AG10803 (cell line): ENCODE data around the gene FOXJ2.

ENCODE experiments used
- DNase-seq: peaks from one replicate; pipeline ENCODE4 v3.0.0; 2010; ENCODE audit warnings: low read depth
- H3K4me3 ChIP-seq: 2 replicates; pipeline ENCODE4 v1.5.1; 2011; ENCODE audit warnings: mild to moderate bottlenecking, low read length, control low read depth
- CTCF ChIP-seq: conservative IDR thresholded peaks from 2 replicates; pipeline ENCODE4 v1.5.1; 2011; ENCODE audit warnings: mild to moderate bottlenecking, low read length, control low read depth, inconsistent platforms

The FOXJ2 gene

GRCh38 chr12:8033153-8034044, 883 bp downstream of the FOXJ2 start:
- peak; percentile 45 for DNase-seq
- TF ChIP-seq CTCF: no peak
- H3K4me3 ChIP-seq: peak overlapping the region; percentile 89

- TF ChIP-seq CTCF: no peak
- no peak for DNase-seq
- peak overlapping the region; percentile 89 for H3K4me3 ChIP-seq
Observed at GRCh38 chr12:8034802-8035201, 2.3 kb downstream of the FOXJ2 start.

GRCh38 chr12:8035440-8036010, 3.0 kb downstream of the FOXJ2 start:
- TF ChIP-seq CTCF: no peak

GRCh38 chr12:8036346-8036745, 3.8 kb downstream of the FOXJ2 start:
- H3K4me3 ChIP-seq: no peak overlapping the region
- no peak for DNase-seq
- TF ChIP-seq CTCF: no peak

More at GRCh38 chr12:8035440-8036010, 3.0 kb downstream of the FOXJ2 start:
- DNase-seq: no peak
- peak overlapping the region; percentile 89 for H3K4me3 ChIP-seq

- no peak for DNase-seq
- no peak for TF ChIP-seq CTCF
- H3K4me3 ChIP-seq: no peak overlapping the region
Observed at GRCh38 chr12:8037046-8037663, 4.6 kb downstream of the FOXJ2 start.

- DNase-seq: no peak
- no peak for TF ChIP-seq CTCF
- H3K4me3 ChIP-seq: no peak overlapping the region
Observed at GRCh38 chr12:8037947-8038346, 5.4 kb downstream of the FOXJ2 start.
